Cardiac septum (tissue), 1 donor: Measurements from ENCODE around the gene SH3BP4. TPM values are rescaled to one million over a fixed set of nuclear protein-coding genes. Genes with fewer than 3 reads are reported as not detected.

Experiments
- DNase-seq: peaks from one replicate; pipeline ENCODE4 v3.0.0-alpha.2; 2020; ENCODE audit warnings: low spot score
- intact Hi-C: fragments of 100-400 bp; cut with DNase I; formaldehyde crosslinking; loops from one replicate; pipeline ENCODE4 v1.14.0; 2022
- total RNA-seq: library from RNA; stranded (reverse); fragmentation: NEBNext Ultra II Directional; extraction: Animal tissue kit (Norgen Biotek cat#: 25700); gene quantifications from one replicate; pipeline ENCODE4 v1.2.1, GENCODE V29; 2021
- donor health status: DM: no; HTN: no; CAD: no.

The SH3BP4 gene
- total RNA-seq, 1 donor from 2014 or later = 9.1 TPM

GRCh38 chr2:235091983-235092382 lies 140.2 kb downstream of the SH3BP4 start:
- intact Hi-C loops = no loop called here
- no peak for DNase-seq

GRCh38 chr2:235092433-235093223 lies 140.8 kb downstream of the SH3BP4 start:
- DNase-seq = no peak
- intact Hi-C loops = no loop called here

DNA sequence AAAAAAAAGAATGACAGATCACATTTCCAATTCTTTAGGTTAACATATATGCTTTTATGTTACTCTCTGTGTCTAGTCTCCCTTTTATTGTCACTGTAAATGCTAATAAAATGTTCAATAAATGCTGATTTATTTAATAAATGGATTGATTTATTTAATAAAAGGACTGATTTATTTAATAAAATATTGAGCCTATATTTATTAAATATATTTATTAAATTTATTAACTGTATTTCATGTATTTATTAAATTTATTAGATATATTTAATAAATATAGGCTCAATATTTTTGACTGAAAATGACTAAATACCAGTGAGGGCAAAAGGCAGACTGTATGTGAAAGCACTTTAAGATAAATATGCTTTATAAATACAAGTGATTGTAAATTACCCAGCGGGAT lies 142.6 kb downstream of the SH3BP4 start:
- no peak for DNase-seq
- intact Hi-C loops = no loop called here

GRCh38 chr2:235095569-235095968 lies 143.8 kb downstream of the SH3BP4 start:
- no peak for DNase-seq
- intact Hi-C loops = no loop called here

GRCh38 chr2:235096447-235096846 lies 144.6 kb downstream of the SH3BP4 start:
- intact Hi-C loops = no loop called here

DNA sequence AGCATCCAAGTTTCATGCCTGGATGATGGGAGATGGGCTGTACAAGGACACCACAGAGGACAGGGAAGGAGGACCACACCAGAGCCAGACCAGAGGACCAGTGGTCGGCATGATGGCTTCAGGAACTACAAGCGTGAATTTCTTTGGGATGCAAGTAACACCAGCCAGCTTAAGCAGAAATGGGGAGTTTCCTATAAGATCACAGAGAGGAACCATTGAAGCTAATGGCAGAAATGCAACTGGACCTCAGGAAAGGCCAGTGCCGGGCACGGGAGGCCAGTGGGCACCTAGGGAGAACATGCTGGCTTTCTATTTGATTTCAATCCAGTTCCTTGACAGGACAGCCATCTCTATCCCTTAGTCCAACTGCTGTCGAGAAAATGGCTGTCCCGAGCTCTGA lies 145.4 kb downstream of the SH3BP4 start:
- DNase-seq = no peak
- intact Hi-C loops = no loop called here

More at GRCh38 chr2:235096447-235096846, 144.6 kb downstream of the SH3BP4 start:
- DNase-seq = no peak

GRCh38 chr2:235098269-235098668 lies 146.5 kb downstream of the SH3BP4 start:
- intact Hi-C loops = no loop called here
- DNase-seq = no peak

- DNase-seq = no peak
- intact Hi-C loops = no loop called here
These were observed 147.1 kb downstream of the SH3BP4 start for GRCh38 chr2:235098736-235099494.

DNA sequence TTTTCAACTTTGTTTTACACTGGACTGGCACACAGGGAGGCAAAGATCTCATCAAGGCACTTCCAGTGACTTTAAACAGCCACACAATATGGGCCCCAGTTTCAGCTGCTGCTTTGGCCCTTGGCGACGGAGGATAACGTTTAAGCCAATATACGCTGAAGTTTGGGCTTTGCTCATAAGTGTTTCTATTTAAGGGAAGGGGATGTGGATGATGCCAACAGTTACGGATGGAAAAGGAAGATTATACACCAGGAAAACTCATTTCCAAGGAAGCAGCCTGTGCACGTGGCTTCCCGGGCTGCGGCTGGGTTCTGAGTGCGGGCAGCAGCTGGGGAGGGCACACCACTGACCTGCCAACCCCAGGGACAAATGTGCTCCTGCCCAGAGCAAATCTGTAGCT lies 151.1 kb downstream of the SH3BP4 start:
- DNase-seq = no peak
- intact Hi-C loops = no loop called here
